Measurements from ENCODE around the gene TNNT3.

- TF ChIP-seq CTCF (IDR thresholded peaks at IDR 0.05) (no peak), POLR2A (IDR thresholded peaks at IDR 0.05) (no peak)
Measured at GRCh38 chr11:1919391-1920127, at the start of gene TNNT3.

Data from uterus (tissue), 2 donors.